Upper lobe of left lung (tissue), 4 donors: Measurements from ENCODE around the gene HTRA3.

ENCODE experiments used
- CTCF ChIP-seq, 6 experiments: fragments of 450-650 bp in 4 of 6; fragments of 200-600 bp in 2 of 6; sonication (generic) in 2 of 6; IDR thresholded peaks; one replicate each; pipeline ENCODE4 v1.5.1; 2016 to 2019; ENCODE audit warnings: antibody characterized with exemption in 6 of 6
- POLR2A ChIP-seq, 4 donors: fragments of 450-650 bp; IDR thresholded peaks; one replicate each; pipeline ENCODE4 v1.5.1; 2016 to 2017; ENCODE audit warnings: antibody characterized with exemption in 4 of 4, mild to moderate bottlenecking in 2 of 4

GRCh38 chr4:8320386-8320750, 50.8 kb downstream of the HTRA3 start:
- TF ChIP-seq CTCF (IDR thresholded peaks at IDR 0.05), result peak in 1 of 6 experiments; percentile 32
- no peak for TF ChIP-seq POLR2A (IDR thresholded peaks at IDR 0.05)
